ENCODE measurements around the gene BCAS3.

BCAS3 gene

DNA sequence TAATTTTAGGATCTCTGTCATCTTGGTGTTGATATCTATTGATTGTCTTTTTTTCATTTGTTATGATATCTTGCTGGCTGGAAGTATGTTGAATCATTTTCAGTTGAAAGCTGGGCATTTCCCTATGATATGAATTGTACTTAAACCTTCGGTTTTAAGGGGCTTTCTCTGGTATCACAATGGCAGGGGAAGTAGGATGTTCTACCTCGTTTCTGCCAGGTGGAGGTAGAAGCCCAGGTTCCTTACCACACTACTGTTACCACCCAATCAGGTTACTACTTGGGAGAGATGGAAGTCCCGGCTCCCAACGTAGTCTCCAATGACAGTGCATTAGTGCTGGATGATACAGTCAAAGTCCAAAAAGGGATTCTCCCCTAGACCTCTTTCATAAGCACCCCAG is 440.3 kb downstream of the BCAS3 start:
- H3K9me3 ChIP-seq (ENCODE audit: control insufficient read depth, low read length), result no peaks in the 10 kb centered on the region
- no peak overlapping the region for H3K4me3 ChIP-seq (ENCODE audit: insufficient read depth, low read depth, low read length)
- H3K36me3 ChIP-seq (ENCODE audit: control insufficient read depth, insufficient read depth, low read length), result no peaks in the 10 kb centered on the region
- 89 to 97% methylated on average over 4 of the region's 4 CpGs for WGBS, 2 experiments
- H3K27ac ChIP-seq (ENCODE audit: insufficient read depth, low read depth, low read length, poor library complexity, severe bottlenecking), result no peak overlapping the region
- no peaks in the 10 kb centered on the region for H3K27me3 ChIP-seq (ENCODE audit: control insufficient read depth, insufficient read depth, low read length, poor library complexity, severe bottlenecking)
- no peaks in the 10 kb centered on the region for H3K4me1 ChIP-seq (ENCODE audit: control insufficient read depth, insufficient read depth, low read length)

DNA sequence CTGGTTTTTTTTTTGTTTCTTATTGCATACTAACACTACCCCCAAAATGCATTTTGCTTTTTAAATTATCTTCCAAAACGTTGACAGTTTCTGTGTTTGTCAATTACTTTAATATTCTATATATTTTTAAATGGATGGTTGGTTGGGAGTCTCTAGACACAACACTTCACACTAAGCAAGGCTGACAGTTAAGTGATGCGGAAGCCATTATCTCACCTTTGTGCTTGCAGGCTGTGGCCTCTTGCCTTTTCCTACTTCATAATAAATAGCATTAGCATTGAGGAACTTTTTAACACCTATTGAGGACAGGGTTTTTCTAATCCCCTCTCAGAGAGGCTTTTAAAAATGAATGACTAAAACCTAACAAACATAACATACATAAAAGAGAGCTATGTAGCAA is 441.2 kb downstream of the BCAS3 start:
- Histone ChIP-seq H3K4me1 (ENCODE audit: control insufficient read depth, insufficient read depth, low read length) (no peaks in the 10 kb centered on the region), H3K4me3 (ENCODE audit: insufficient read depth, low read depth, low read length) (no peak overlapping the region), H3K27me3 (ENCODE audit: control insufficient read depth, insufficient read depth, low read length, poor library complexity, severe bottlenecking) (no peaks in the 10 kb centered on the region), H3K36me3 (ENCODE audit: control insufficient read depth, insufficient read depth, low read length) (no peaks in the 10 kb centered on the region), H3K9me3 (ENCODE audit: control insufficient read depth, low read length) (no peaks in the 10 kb centered on the region), H3K27ac (ENCODE audit: insufficient read depth, low read depth, low read length, poor library complexity, severe bottlenecking) (no peak overlapping the region)
- WGBS, 2 experiments, result 92% methylated on average over 1 of the region's 2 CpGs; no CpG with 5 or more reads in 1 of the 2 experiments

DNA sequence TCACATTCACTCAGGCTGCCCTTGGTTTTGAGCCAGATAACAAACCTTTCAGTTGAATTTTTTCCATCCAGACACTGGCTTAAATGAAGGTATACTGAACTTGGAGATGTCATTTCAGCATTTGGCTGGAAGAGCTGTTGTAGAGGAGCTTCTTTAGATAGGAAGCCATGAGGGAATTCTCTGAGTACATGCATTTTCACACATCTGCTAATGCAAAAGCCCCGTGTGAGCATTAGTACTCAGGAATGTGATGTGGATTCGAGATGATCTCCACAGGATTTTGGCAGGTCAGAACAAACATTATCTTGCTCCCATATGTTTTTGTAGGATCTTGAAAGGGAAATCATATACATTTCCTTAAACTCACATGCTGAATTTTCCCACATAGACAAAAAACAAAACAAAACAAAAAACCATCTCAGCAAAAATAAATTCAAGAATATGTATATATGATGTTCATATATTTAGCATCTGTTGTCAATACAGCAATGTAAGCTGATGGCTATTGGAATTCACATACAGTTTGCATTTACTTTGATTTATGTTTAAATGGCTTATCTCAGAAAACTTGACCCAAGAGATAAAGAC is 444.8 kb downstream of the BCAS3 start:
- Histone ChIP-seq H3K27ac (ENCODE audit: insufficient read depth, low read depth, low read length, poor library complexity, severe bottlenecking) (no peak overlapping the region), H3K4me1 (ENCODE audit: control insufficient read depth, insufficient read depth, low read length) (no peaks in the 10 kb centered on the region), H3K27me3 (ENCODE audit: control insufficient read depth, insufficient read depth, low read length, poor library complexity, severe bottlenecking) (no peaks in the 10 kb centered on the region), H3K4me3 (ENCODE audit: insufficient read depth, low read depth, low read length) (no peak overlapping the region), H3K36me3 (ENCODE audit: control insufficient read depth, insufficient read depth, low read length) (no peaks in the 10 kb centered on the region), H3K9me3 (ENCODE audit: control insufficient read depth, low read length) (no peaks in the 10 kb centered on the region)
- WGBS, 2 experiments, result 63 to 73% methylated on average over 2 of the region's 2 CpGs

DNA sequence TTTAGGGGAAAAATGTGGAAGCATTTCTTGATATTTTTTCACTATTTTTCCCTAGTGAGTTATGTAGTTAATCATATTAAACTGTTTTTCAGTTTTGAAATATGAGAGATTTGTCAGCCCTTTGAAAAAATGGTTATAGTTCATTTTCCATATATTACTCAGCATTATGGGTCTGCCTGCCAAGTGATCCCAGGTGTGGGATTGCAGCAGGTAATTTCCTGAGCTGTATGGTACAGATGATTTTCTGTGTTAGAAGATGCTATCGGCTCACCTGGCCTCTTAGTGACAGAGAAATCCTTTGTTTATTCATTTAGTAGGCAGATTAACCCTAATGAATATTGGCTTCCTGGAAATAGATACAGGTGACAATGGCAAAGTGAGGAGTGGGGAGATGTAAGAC is 446.9 kb downstream of the BCAS3 start:
- Histone ChIP-seq H3K4me3 (ENCODE audit: insufficient read depth, low read depth, low read length) (no peak overlapping the region), H3K36me3 (ENCODE audit: control insufficient read depth, insufficient read depth, low read length) (no peaks in the 10 kb centered on the region), H3K27me3 (ENCODE audit: control insufficient read depth, insufficient read depth, low read length, poor library complexity, severe bottlenecking) (no peaks in the 10 kb centered on the region), H3K27ac (ENCODE audit: insufficient read depth, low read depth, low read length, poor library complexity, severe bottlenecking) (no peak overlapping the region), H3K9me3 (ENCODE audit: control insufficient read depth, low read length) (no peaks in the 10 kb centered on the region), H3K4me1 (ENCODE audit: control insufficient read depth, insufficient read depth, low read length) (no peaks in the 10 kb centered on the region)
- WGBS, 2 experiments, result 92 to 100% methylated on average over 1 of the region's 1 CpG

DNA sequence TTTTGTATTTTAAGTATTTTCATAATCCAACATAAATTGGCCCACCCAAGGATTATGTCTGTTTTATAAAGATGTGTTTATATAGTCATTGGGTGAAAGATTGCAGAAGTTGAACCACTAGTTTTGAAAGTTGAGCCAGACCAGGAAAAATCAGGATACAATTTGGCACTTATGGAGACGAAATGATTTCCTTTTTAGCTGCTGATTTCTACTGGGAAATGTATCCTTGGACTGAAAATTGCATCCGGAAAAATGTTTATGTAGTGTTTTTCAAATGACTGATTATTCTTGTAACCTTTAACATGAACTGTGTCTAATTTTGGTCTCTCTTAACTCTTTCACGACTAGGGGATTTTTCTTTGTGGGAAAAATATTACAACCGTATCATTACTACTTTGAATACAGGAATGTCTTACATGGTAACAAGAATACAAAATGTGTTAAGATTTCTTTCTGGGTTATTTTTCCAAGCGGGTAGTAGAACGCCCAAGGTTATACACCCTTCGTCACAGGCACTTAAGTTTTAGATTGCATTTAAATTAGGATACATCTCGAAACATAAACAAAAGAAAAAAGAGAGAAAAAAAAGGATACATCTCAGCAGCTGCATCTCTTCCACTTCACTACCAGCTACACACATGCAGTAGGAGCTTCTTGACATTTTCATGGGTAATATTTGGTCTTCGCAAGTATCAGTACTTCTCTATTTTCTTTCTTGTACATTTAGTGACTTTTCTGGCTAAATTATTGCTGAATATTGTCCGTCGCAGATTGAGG is 449.0 kb downstream of the BCAS3 start:
- 96 to 97% methylated on average over 5 to 11 of the region's 11 CpGs for WGBS, 2 experiments
- Histone ChIP-seq H3K4me1 (ENCODE audit: control insufficient read depth, insufficient read depth, low read length) (no peaks in the 10 kb centered on the region), H3K36me3 (ENCODE audit: control insufficient read depth, insufficient read depth, low read length) (no peaks in the 10 kb centered on the region), H3K9me3 (ENCODE audit: control insufficient read depth, low read length) (no peaks in the 10 kb centered on the region), H3K4me3 (ENCODE audit: insufficient read depth, low read depth, low read length) (no peak overlapping the region), H3K27me3 (ENCODE audit: control insufficient read depth, insufficient read depth, low read length, poor library complexity, severe bottlenecking) (no peaks in the 10 kb centered on the region), H3K27ac (ENCODE audit: insufficient read depth, low read depth, low read length, poor library complexity, severe bottlenecking) (no peak overlapping the region)

DNA sequence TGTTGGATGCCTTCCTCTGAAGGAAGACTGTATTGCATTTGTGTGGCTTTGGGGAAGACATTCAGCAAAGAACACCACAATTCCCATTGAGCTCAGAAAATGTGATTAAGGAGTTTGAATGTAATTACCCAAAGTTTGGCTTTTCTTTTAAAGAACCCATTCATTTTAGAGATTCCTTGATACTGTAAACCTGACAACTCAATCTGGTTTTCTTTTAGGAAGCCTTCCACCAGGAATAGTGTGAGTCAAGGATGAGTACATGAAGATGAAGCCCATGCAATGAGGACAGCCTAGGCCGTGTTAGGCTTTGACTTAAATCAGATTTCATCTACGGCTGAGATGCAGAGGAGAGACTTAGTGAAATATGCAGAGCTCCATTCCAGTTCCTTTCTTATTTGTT is 450.3 kb downstream of the BCAS3 start:
- Histone ChIP-seq H3K27ac (ENCODE audit: insufficient read depth, low read depth, low read length, poor library complexity, severe bottlenecking) (no peak overlapping the region), H3K4me1 (ENCODE audit: control insufficient read depth, insufficient read depth, low read length) (no peaks in the 10 kb centered on the region), H3K27me3 (ENCODE audit: control insufficient read depth, insufficient read depth, low read length, poor library complexity, severe bottlenecking) (no peaks in the 10 kb centered on the region), H3K36me3 (ENCODE audit: control insufficient read depth, insufficient read depth, low read length) (no peaks in the 10 kb centered on the region), H3K4me3 (ENCODE audit: insufficient read depth, low read depth, low read length) (no peak overlapping the region), H3K9me3 (ENCODE audit: control insufficient read depth, low read length) (no peaks in the 10 kb centered on the region)
- WGBS, 2 experiments, result 90 to 91% methylated on average over 2 of the region's 2 CpGs

DNA sequence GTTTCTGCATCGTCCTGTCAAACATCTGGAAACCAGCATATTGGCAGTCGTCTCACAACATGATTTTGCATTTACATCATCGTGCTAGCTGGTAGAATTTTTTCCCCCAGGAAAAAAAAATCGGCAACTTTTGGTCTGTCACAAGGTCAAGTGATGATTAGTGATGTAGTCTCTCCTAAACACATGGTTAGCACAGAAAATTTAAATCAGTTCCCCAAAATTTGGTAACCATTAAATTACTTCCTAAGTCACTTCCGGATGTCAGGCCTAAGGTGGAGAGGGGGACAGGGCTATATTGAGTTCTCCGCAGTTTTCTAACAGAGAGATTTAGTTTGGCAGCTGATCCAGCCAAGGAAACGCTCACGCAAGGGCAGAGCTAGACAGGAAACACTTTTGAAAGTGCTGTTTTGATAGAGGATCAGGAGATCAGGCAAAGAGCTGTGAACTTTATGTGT is 451.0 kb downstream of the BCAS3 start:
- no peaks in the 10 kb centered on the region for H3K4me1 ChIP-seq (ENCODE audit: control insufficient read depth, insufficient read depth, low read length)
- H3K27me3 ChIP-seq (ENCODE audit: control insufficient read depth, insufficient read depth, low read length, poor library complexity, severe bottlenecking), result no peaks in the 10 kb centered on the region
- H3K36me3 ChIP-seq (ENCODE audit: control insufficient read depth, insufficient read depth, low read length), result no peaks in the 10 kb centered on the region
- no peak overlapping the region for H3K4me3 ChIP-seq (ENCODE audit: insufficient read depth, low read depth, low read length)
- no peak overlapping the region for H3K27ac ChIP-seq (ENCODE audit: insufficient read depth, low read depth, low read length, poor library complexity, severe bottlenecking)
- no peaks in the 10 kb centered on the region for H3K9me3 ChIP-seq (ENCODE audit: control insufficient read depth, low read length)
- WGBS, 2 experiments, result 94% methylated on average over 8 of the region's 8 CpGs

DNA sequence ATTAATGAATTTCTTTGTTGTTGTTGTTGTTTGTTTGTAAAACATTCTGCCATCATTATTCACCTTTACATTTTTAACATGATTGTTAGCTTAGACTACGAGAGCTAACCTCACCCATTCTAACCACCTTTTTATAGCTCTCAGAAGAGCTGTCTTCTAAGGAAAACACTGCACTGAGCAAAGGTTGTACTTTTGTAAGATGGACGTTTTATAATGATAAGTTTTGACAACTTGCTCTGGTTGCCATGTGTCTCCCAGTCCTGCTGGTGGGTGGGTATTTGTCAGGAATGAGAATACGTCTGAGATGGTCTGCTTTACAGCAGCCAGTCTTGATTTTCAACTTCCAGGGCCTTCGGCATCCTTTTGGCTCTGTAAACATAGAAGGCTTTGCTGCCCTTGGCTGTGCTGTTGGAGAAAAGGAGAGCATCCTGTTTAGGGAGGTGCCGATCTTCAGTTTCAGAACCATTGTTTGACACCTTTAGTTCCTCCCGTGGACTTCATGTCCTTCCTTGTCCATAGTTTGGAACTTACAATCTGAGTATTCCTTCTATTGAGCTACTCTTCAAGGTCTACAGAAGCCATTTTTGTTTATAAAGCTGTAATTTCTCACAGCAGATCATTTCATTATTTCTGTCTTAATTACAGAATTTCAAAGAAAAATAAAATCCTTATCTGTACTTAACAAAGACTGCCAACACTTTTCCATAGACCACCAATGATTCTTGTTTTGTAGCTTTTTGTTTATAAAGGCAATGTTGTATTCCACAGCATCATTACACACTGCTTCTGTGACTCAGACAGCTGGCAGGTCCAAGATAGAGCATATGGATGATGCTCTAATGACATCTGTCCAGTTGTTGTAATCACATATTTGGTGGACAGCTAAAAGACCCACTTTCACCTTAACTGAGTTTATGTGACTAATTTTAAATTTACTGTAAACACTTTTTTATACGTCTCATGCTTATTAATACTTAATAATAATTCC is 451.9 kb downstream of the BCAS3 start:
- H3K36me3 ChIP-seq (ENCODE audit: control insufficient read depth, insufficient read depth, low read length), result no peaks in the 10 kb centered on the region
- H3K27me3 ChIP-seq (ENCODE audit: control insufficient read depth, insufficient read depth, low read length, poor library complexity, severe bottlenecking), result no peaks in the 10 kb centered on the region
- H3K4me1 ChIP-seq (ENCODE audit: control insufficient read depth, insufficient read depth, low read length), result no peaks in the 10 kb centered on the region
- 91 to 93% methylated on average over 6 to 7 of the region's 7 CpGs for WGBS, 2 experiments
- no peaks in the 10 kb centered on the region for H3K9me3 ChIP-seq (ENCODE audit: control insufficient read depth, low read length)
- no peak overlapping the region for H3K4me3 ChIP-seq (ENCODE audit: insufficient read depth, low read depth, low read length)
- H3K27ac ChIP-seq (ENCODE audit: insufficient read depth, low read depth, low read length, poor library complexity, severe bottlenecking), result no peak overlapping the region

DNA sequence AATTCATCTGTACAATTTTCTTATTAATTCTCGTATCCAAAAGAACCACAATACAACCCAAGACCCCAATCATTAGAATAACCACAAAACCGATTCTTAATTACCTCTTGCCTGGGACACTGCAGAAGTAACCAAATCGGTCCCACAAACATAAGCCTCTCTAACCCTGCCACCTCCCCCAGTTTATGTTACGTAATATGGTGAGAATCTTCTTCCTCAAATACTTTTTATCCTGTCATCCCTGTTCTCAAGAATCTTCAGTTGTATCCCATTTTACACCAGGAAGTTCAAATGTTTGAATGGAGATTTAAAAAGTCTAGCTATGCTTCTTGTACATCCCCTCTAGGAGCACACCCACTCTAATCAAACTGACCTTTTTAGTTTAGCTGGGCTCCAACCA is 452.7 kb downstream of the BCAS3 start:
- H3K27ac ChIP-seq (ENCODE audit: insufficient read depth, low read depth, low read length, poor library complexity, severe bottlenecking), result no peak overlapping the region
- H3K4me1 ChIP-seq (ENCODE audit: control insufficient read depth, insufficient read depth, low read length), result no peaks in the 10 kb centered on the region
- no peaks in the 10 kb centered on the region for H3K36me3 ChIP-seq (ENCODE audit: control insufficient read depth, insufficient read depth, low read length)
- H3K9me3 ChIP-seq (ENCODE audit: control insufficient read depth, low read length), result no peaks in the 10 kb centered on the region
- WGBS, 2 experiments, result 93 to 98% methylated on average over 4 of the region's 4 CpGs
- no peaks in the 10 kb centered on the region for H3K27me3 ChIP-seq (ENCODE audit: control insufficient read depth, insufficient read depth, low read length, poor library complexity, severe bottlenecking)
- H3K4me3 ChIP-seq (ENCODE audit: insufficient read depth, low read depth, low read length), result no peak overlapping the region

DNA sequence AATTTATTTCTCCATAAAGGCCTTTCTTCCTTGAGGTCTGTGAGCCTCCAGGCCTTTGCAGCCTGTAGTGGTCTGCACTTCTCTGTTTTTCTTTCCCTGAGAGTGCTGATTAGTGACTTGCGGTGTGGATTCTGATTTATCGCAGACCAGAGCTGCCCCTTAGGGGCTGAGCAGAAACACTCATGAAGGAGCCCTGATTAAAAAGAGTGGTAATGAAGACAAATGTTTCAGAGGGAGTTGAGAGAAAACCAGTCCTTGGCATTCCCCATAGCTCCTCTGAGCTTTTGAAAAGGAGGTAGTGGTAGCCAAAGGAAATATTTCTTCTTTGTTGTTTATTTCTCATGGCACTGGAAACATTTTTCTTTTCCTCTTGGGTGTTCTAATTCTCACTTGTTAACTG is 453.9 kb downstream of the BCAS3 start:
- H3K4me3 ChIP-seq (ENCODE audit: insufficient read depth, low read depth, low read length), result no peak overlapping the region
- no peaks in the 10 kb centered on the region for H3K27me3 ChIP-seq (ENCODE audit: control insufficient read depth, insufficient read depth, low read length, poor library complexity, severe bottlenecking)
- no peak overlapping the region for H3K27ac ChIP-seq (ENCODE audit: insufficient read depth, low read depth, low read length, poor library complexity, severe bottlenecking)
- WGBS, 2 experiments, result 94 to 97% methylated on average over 2 of the region's 2 CpGs
- H3K36me3 ChIP-seq (ENCODE audit: control insufficient read depth, insufficient read depth, low read length), result no peaks in the 10 kb centered on the region
- H3K4me1 ChIP-seq (ENCODE audit: control insufficient read depth, insufficient read depth, low read length), result no peaks in the 10 kb centered on the region
- H3K9me3 ChIP-seq (ENCODE audit: control insufficient read depth, low read length), result no peaks in the 10 kb centered on the region
